ENCODE measurements around the gene EIPR1. TPM values are rescaled to one million over a fixed set of nuclear protein-coding genes. Genes with fewer than 3 reads are reported as not detected.

The EIPR1 gene
- total RNA-seq, 1 experiment from 2014 or later: 22.8 TPM

DNA sequence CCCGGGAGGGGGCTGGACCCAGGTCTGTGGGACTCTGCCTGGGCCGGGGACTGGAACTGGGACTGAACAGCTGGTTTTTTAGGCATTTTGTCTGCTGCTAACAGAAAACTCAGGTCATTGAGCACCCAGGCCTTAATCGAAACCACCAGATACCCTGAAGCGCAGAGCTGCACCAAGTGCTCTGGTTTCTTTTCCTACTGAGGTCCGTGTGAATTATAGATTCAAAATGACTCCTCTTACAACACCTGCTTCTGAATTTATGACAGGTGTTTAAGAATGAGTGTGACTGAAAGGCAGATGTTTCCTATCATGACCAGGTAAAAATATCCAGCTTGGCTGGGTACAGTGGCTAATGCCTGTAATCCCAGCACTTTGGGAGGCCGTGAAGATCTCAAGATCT is 49.7 kb upstream of the EIPR1 start (continued):
- TF ChIP-seq, protein P1, sequence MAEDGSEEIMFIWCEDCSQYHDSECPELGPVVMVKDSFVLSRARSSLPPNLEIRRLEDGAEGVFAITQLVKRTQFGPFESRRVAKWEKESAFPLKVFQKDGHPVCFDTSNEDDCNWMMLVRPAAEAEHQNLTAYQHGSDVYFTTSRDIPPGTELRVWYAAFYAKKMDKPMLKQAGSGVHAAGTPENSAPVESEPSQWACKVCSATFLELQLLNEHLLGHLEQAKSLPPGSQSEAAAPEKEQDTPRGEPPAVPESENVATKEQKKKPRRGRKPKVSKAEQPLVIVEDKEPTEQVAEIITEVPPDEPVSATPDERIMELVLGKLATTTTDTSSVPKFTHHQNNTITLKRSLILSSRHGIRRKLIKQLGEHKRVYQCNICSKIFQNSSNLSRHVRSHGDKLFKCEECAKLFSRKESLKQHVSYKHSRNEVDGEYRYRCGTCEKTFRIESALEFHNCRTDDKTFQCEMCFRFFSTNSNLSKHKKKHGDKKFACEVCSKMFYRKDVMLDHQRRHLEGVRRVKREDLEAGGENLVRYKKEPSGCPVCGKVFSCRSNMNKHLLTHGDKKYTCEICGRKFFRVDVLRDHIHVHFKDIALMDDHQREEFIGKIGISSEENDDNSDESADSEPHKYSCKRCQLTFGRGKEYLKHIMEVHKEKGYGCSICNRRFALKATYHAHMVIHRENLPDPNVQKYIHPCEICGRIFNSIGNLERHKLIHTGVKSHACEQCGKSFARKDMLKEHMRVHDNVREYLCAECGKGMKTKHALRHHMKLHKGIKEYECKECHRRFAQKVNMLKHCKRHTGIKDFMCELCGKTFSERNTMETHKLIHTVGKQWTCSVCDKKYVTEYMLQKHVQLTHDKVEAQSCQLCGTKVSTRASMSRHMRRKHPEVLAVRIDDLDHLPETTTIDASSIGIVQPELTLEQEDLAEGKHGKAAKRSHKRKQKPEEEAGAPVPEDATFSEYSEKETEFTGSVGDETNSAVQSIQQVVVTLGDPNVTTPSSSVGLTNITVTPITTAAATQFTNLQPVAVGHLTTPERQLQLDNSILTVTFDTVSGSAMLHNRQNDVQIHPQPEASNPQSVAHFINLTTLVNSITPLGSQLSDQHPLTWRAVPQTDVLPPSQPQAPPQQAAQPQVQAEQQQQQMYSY (CRISPR knock-in tag; IDR thresholded peaks at IDR 0.05): no peak
- TF ChIP-seq, protein P2, sequence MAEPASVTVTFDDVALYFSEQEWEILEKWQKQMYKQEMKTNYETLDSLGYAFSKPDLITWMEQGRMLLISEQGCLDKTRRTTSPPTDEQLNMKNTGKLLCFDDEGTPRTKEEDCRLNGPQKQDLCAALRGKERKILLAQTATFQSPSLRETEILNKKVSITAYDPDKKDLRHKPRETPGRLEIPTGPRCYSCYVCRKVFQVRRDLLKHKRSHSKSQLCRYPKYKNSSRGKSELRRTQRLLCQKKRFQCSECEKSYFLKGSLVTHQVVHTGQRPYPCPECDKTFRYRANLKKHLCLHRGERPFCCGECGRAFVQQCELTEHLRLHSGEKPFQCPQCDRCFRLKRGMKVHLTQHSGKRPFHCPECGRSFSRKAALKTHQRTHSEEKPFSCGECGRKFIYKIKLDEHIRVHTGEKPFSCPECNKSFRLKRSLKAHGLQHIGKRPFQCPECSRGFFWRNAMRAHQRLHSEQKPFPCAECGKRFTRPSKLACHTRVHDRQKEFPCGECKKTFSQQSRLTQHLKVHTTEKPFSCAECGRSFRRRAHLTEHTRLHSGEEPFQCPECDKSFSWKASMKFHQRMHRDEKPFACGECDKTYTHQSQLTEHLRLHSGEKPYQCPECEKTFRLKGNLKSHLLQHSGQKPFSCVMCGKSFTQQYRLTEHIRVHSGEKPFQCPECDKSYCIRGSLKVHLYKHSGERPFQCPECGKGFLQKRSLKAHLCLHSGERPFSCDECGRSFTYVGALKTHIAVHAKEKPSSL (CRISPR knock-in tag; conservative IDR thresholded peaks at IDR 0.05): no peak
- no peak for TF ChIP-seq ATF1 (CRISPR knock-in tag; IDR thresholded peaks at IDR 0.05)
- TF ChIP-seq, protein P3, sequence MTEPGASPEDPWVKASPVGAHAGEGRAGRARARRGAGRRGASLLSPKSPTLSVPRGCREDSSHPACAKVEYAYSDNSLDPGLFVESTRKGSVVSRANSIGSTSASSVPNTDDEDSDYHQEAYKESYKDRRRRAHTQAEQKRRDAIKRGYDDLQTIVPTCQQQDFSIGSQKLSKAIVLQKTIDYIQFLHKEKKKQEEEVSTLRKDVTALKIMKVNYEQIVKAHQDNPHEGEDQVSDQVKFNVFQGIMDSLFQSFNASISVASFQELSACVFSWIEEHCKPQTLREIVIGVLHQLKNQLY (CRISPR knock-in tag; IDR thresholded peaks at IDR 0.05): no peak
- no peak for TF ChIP-seq TEAD4 (CRISPR knock-in tag; IDR thresholded peaks at IDR 0.05)
- no peak for TF ChIP-seq IRF2 (CRISPR knock-in tag; IDR thresholded peaks at IDR 0.05; ENCODE audit: borderline replicate concordance, low read depth)
- TF ChIP-seq, protein P4, sequence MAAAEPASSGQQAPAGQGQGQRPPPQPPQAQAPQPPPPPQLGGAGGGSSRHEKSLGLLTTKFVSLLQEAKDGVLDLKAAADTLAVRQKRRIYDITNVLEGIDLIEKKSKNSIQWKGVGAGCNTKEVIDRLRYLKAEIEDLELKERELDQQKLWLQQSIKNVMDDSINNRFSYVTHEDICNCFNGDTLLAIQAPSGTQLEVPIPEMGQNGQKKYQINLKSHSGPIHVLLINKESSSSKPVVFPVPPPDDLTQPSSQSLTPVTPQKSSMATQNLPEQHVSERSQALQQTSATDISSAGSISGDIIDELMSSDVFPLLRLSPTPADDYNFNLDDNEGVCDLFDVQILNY (CRISPR knock-in tag; IDR thresholded peaks at IDR 0.05): no peak

DNA sequence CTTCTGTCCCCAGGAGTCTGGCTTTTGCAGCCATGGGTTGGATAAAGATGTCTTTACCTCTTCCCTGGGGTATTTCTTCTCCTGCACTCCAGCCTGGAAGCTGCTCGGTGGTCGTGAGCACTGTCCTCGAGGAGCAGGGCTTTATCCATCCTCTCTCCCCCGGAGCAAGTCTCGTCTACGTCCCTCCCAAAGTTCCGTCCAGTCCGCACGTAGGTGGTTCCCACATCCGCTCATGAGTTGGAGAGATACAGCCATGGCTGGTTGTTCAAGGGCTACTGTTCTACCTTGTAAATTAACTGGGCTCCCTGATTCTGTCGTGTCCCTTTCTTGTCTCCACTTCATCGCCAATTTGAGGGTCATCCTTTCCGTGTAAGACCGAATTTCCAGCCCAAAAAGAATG is 49.0 kb upstream of the EIPR1 start:
- Mint-ChIP-seq H3K9me3 (no peaks in the 10 kb centered on the region), H3K27me3 (ENCODE audit: low read depth) (no peaks in the 10 kb centered on the region), H3K4me1 (no peaks in the 10 kb centered on the region), H3K27ac (no peak overlapping the region), H3K4me3 (no peak overlapping the region), H3K36me3 (peaks cover 34% of the 10 kb centered on the region)
- POLR2A ChIA-PET: no interaction called here
- no peak for ATAC-seq
- TF ChIP-seq, protein P5, sequence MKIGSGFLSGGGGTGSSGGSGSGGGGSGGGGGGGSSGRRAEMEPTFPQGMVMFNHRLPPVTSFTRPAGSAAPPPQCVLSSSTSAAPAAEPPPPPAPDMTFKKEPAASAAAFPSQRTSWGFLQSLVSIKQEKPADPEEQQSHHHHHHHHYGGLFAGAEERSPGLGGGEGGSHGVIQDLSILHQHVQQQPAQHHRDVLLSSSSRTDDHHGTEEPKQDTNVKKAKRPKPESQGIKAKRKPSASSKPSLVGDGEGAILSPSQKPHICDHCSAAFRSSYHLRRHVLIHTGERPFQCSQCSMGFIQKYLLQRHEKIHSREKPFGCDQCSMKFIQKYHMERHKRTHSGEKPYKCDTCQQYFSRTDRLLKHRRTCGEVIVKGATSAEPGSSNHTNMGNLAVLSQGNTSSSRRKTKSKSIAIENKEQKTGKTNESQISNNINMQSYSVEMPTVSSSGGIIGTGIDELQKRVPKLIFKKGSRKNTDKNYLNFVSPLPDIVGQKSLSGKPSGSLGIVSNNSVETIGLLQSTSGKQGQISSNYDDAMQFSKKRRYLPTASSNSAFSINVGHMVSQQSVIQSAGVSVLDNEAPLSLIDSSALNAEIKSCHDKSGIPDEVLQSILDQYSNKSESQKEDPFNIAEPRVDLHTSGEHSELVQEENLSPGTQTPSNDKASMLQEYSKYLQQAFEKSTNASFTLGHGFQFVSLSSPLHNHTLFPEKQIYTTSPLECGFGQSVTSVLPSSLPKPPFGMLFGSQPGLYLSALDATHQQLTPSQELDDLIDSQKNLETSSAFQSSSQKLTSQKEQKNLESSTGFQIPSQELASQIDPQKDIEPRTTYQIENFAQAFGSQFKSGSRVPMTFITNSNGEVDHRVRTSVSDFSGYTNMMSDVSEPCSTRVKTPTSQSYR (CRISPR knock-in tag; IDR thresholded peaks at IDR 0.05): no peak
- TF ChIP-seq TP53 (CRISPR knock-in tag; IDR thresholded peaks at IDR 0.05) (no peak), SP1 (CRISPR knock-in tag; conservative IDR thresholded peaks at IDR 0.05) (no peak), ZNF121 (CRISPR knock-in tag; IDR thresholded peaks at IDR 0.05) (no peak), CREM (CRISPR knock-in tag; IDR thresholded peaks at IDR 0.05) (no peak), ZBTB21 (CRISPR knock-in tag; IDR thresholded peaks at IDR 0.05; ENCODE audit: borderline replicate concordance) (no peak), FOXK1 (CRISPR knock-in tag; IDR thresholded peaks at IDR 0.05) (no peak), RELA (CRISPR knock-in tag; IDR thresholded peaks at IDR 0.05; ENCODE audit: borderline replicate concordance) (no peak), SMAD4 (CRISPR knock-in tag; IDR thresholded peaks at IDR 0.05) (no peak), GABPB1 (CRISPR knock-in tag; IDR thresholded peaks at IDR 0.05) (no peak), GTF2I (CRISPR knock-in tag; conservative IDR thresholded peaks at IDR 0.05) (no peak), ZNF423 (CRISPR knock-in tag; IDR thresholded peaks at IDR 0.05) (no peak)
- TF ChIP-seq, protein P6, sequence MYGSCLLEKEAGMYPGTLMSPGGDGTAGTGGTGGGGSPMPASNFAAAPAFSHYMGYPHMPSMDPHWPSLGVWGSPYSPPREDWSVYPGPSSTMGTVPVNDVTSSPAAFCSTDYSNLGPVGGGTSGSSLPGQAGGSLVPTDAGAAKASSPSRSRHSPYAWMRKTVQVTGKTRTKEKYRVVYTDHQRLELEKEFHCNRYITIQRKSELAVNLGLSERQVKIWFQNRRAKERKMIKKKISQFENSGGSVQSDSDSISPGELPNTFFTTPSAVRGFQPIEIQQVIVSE (CRISPR knock-in tag; IDR thresholded peaks at IDR 0.05; ENCODE audit: borderline replicate concordance): no peak
- CTCF ChIA-PET: no interaction called here
- no peak for DNase-seq (ENCODE audit: low spot score)
